OCI-LY3 (cell line): ENCODE data around the gene ZBTB7C.

Experiments used
- EZH2phosphoT487 ChIP-seq: fragments of 200-600 bp; shearing (Covaris generic); IDR thresholded peaks from 2 replicates; pipeline ENCODE4 v1.6.1; 2018; ENCODE audit warnings: antibody characterized with exemption, mixed run types, low read depth
- TF ChIP-seq, protein P1 (sequence below): fragments of 200-600, 300-600 bp; sonication (generic); IDR thresholded peaks from 2 replicates; pipeline ENCODE4 v1.5.1; 2014; ENCODE audit warnings: antibody characterized with exemption, low read length, low read depth

DNA sequence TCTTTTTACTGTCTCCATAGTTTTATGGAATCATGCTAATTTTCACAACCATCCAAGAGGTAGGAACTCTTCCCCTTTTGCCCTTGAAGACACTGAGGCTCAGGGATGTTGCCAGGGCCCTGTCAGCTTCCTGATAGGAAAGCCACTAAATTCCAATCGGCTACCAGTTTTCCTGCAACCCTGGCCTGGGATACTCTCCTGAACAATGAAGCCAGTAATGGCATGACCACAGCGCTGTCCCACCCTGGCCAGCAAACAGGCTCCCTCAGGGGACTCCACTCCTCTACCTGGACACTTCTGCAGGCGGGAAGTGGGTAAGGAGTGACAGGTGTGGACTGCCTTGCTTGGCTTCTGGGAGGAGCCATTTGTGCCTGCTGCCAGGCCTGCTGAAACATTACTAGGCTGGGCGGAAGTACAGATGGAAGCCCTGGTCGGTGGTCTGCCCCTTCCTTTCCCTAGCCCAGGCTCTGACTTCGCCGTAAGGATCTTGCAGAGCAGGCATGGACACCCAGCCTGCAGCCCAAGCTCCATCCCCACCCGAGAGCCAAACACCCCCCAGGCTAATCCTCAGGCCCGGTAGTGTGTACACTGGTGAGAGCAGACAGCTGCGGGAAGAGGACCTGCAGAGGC is 400.0 kb downstream of the ZBTB7C start:
- TF ChIP-seq, protein P1, sequence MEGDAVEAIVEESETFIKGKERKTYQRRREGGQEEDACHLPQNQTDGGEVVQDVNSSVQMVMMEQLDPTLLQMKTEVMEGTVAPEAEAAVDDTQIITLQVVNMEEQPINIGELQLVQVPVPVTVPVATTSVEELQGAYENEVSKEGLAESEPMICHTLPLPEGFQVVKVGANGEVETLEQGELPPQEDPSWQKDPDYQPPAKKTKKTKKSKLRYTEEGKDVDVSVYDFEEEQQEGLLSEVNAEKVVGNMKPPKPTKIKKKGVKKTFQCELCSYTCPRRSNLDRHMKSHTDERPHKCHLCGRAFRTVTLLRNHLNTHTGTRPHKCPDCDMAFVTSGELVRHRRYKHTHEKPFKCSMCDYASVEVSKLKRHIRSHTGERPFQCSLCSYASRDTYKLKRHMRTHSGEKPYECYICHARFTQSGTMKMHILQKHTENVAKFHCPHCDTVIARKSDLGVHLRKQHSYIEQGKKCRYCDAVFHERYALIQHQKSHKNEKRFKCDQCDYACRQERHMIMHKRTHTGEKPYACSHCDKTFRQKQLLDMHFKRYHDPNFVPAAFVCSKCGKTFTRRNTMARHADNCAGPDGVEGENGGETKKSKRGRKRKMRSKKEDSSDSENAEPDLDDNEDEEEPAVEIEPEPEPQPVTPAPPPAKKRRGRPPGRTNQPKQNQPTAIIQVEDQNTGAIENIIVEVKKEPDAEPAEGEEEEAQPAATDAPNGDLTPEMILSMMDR: no peak
- TF ChIP-seq EZH2phosphoT487: no peak
